Neural progenitor cell (in vitro differentiated cells): ENCODE results near the gene APBB2. TPM values are rescaled to one million over a fixed set of nuclear protein-coding genes. Genes with fewer than 3 reads are reported as not detected.

ENCODE experiments used
- DNase-seq: peaks from one replicate; pipeline ENCODE4 v3.0.0-alpha.2; 2016; ENCODE audit warnings: low spot score
- H2AFZ ChIP-seq: fragments of 200-600 bp; sonication (generic); replicated peaks from 2 replicates; pipeline ENCODE4 v1.6.1; 2016; ENCODE audit warnings: antibody characterized with exemption
- H3F3A ChIP-seq: fragments of 200-600 bp; sonication (generic); 2 replicates; pipeline ENCODE4 v1.6.1; 2016; ENCODE audit warnings: antibody characterized with exemption, low read depth
- H3K27ac ChIP-seq: fragments of 200-600 bp; sonication (generic); 2 replicates; pipeline ENCODE4 v1.5.1; 2016; ENCODE audit warnings: mild to moderate bottlenecking
- H3K27me3 ChIP-seq: fragments of 200-600 bp; sonication (generic); 2 replicates; pipeline ENCODE4 v1.6.1; 2016; ENCODE audit warnings: mild to moderate bottlenecking, moderate library complexity
- H3K36me3 ChIP-seq: fragments of 200-600 bp; sonication (generic); 2 replicates; pipeline ENCODE4 v1.5.1; 2016
- H3K4me1 ChIP-seq: fragments of 200-600 bp; sonication (generic); 2 replicates; pipeline ENCODE4 v1.6.1; 2016; ENCODE audit warnings: mixed run types
- H3K4me2 ChIP-seq: fragments of 200-600 bp; sonication (generic); 2 replicates; pipeline ENCODE4 v1.6.1; 2016
- H3K4me3 ChIP-seq: fragments of 200-600 bp; sonication (generic); 2 replicates; pipeline ENCODE4 v1.5.1; 2016
- H3K79me2 ChIP-seq: fragments of 200-600 bp; sonication (generic); 2 replicates; pipeline ENCODE4 v1.6.1; 2016; ENCODE audit warnings: low read depth
- H3K9ac ChIP-seq: fragments of 200-600 bp; sonication (generic); 2 replicates; pipeline ENCODE4 v1.6.1; 2016
- H3K9me3 ChIP-seq: fragments of 200-600 bp; sonication (generic); 2 replicates; pipeline ENCODE4 v1.5.1; 2016; ENCODE audit warnings: low read depth
- H4K20me1 ChIP-seq: fragments of 200-600 bp; sonication (generic); 2 replicates; pipeline ENCODE4 v1.6.1; 2016; ENCODE audit warnings: low read depth
- H3K27ac Mint-ChIP-seq: 3 replicates; pipeline ENCODE4 v1.8.0; 2021; ENCODE audit warnings: mixed read lengths
- H3K27me3 Mint-ChIP-seq: 2 replicates; pipeline ENCODE4 v1.8.0; 2022; ENCODE audit warnings: low read depth, mild to moderate bottlenecking, inconsistent platforms, moderate library complexity, mixed read lengths; ENCODE audit not compliant: insufficient read depth
- H3K36me3 Mint-ChIP-seq: 3 replicates; pipeline ENCODE4 v1.8.0; 2021; ENCODE audit warnings: mixed read lengths
- H3K4me1 Mint-ChIP-seq: 3 replicates; pipeline ENCODE4 v1.8.0; 2021; ENCODE audit warnings: mixed read lengths
- H3K4me3 Mint-ChIP-seq: 3 replicates; pipeline ENCODE4 v1.8.0; 2021; ENCODE audit warnings: mild to moderate bottlenecking, moderate library complexity, mixed read lengths
- H3K9me3 Mint-ChIP-seq: 3 replicates; pipeline ENCODE4 v1.8.0; 2020; ENCODE audit warnings: mixed read lengths
- CTCF ChIP-seq: fragments of 200-600 bp; sonication (generic); IDR thresholded peaks from 2 replicates; pipeline ENCODE4 v1.5.1; 2017; ENCODE audit warnings: antibody characterized with exemption, mild to moderate bottlenecking
- EZH2 ChIP-seq: fragments of 200-600 bp; sonication (generic); IDR thresholded peaks from 2 replicates; pipeline ENCODE4 v1.6.1; 2017; ENCODE audit warnings: antibody characterized with exemption, mild to moderate bottlenecking, moderate library complexity
- EZH2phosphoT487 ChIP-seq: fragments of 200-600 bp; sonication (generic); IDR thresholded peaks from 2 replicates; pipeline ENCODE4 v1.6.1; 2017; ENCODE audit warnings: antibody characterized with exemption
- total RNA-seq: library from RNA; depleted of rRNA; stranded (reverse); fragments of >200 nt; gene quantifications from 2 replicates; pipeline ENCODE4 v1.2.3, GENCODE V29; 2015; ENCODE audit warnings: low replicate concordance

Gene APBB2
- total RNA-seq, 1 donor from 2014 or later: 83.2 TPM

GRCh38 chr4:41069257-41069656, 145.1 kb downstream of the APBB2 start:
- Histone ChIP-seq H4K20me1 (no peaks in the 10 kb centered on the region), H3K4me1 (peaks cover 14% of the 10 kb centered on the region), H3K79me2 (no peaks in the 10 kb centered on the region), H3K9me3 (no peaks in the 10 kb centered on the region), H3K27ac (no peak overlapping the region), H3K9ac (no peak overlapping the region), H2AFZ (no peak overlapping the region), H3K4me2 (no peak overlapping the region), H3K27me3 (no peaks in the 10 kb centered on the region), H3F3A (peaks cover 18% of the 10 kb centered on the region), H3K36me3 (no peaks in the 10 kb centered on the region), H3K4me3 (no peak overlapping the region)
- H3K27ac Mint-ChIP-seq: no peak overlapping the region
- no peaks in the 10 kb centered on the region for H3K27me3 Mint-ChIP-seq
- no peaks in the 10 kb centered on the region for H3K36me3 Mint-ChIP-seq
- TF ChIP-seq EZH2phosphoT487 (no peak), CTCF (no peak), EZH2 (no peak)
- no peak overlapping the region for H3K4me3 Mint-ChIP-seq
- peaks cover 16% of the 10 kb centered on the region for H3K4me1 Mint-ChIP-seq
- H3K9me3 Mint-ChIP-seq: no peaks in the 10 kb centered on the region
- DNase-seq: no peak

GRCh38 chr4:41067369-41067768, 147.0 kb downstream of the APBB2 start:
- TF ChIP-seq EZH2phosphoT487 (no peak), CTCF (no peak), EZH2 (no peak)
- Histone ChIP-seq H3K4me2 (no peak overlapping the region), H3K4me1 (peaks cover 14% of the 10 kb centered on the region), H3K4me3 (no peak overlapping the region), H3K79me2 (no peaks in the 10 kb centered on the region), H2AFZ (no peak overlapping the region), H3K9ac (no peak overlapping the region), H3K27me3 (no peaks in the 10 kb centered on the region), H3K36me3 (no peaks in the 10 kb centered on the region), H3K9me3 (no peaks in the 10 kb centered on the region), H3F3A (peaks cover 15% of the 10 kb centered on the region), H4K20me1 (no peaks in the 10 kb centered on the region), H3K27ac (no peak overlapping the region)
- H3K4me3 Mint-ChIP-seq: no peak overlapping the region
- no peaks in the 10 kb centered on the region for H3K9me3 Mint-ChIP-seq
- no peaks in the 10 kb centered on the region for H3K36me3 Mint-ChIP-seq
- H3K27ac Mint-ChIP-seq: no peak overlapping the region
- no peak for DNase-seq
- peaks cover 16% of the 10 kb centered on the region for H3K4me1 Mint-ChIP-seq
- no peaks in the 10 kb centered on the region for H3K27me3 Mint-ChIP-seq

GRCh38 chr4:41066049-41066448, 148.3 kb downstream of the APBB2 start:
- no peak for DNase-seq
- Mint-ChIP-seq H3K36me3 (no peaks in the 10 kb centered on the region), H3K4me3 (no peak overlapping the region), H3K9me3 (no peaks in the 10 kb centered on the region), H3K27ac (no peak overlapping the region), H3K4me1 (peaks cover 16% of the 10 kb centered on the region), H3K27me3 (no peaks in the 10 kb centered on the region)
- no peaks in the 10 kb centered on the region for H3K36me3 ChIP-seq
- no peak for TF ChIP-seq CTCF
- no peak for TF ChIP-seq EZH2
- TF ChIP-seq EZH2phosphoT487: no peak
- H3K4me2 ChIP-seq: no peak overlapping the region
- H3K4me3 ChIP-seq: no peak overlapping the region
- no peak overlapping the region for H3K27ac ChIP-seq
- no peaks in the 10 kb centered on the region for H4K20me1 ChIP-seq
- H2AFZ ChIP-seq: no peak overlapping the region
- H3K4me1 ChIP-seq: peaks cover 14% of the 10 kb centered on the region
- no peak overlapping the region for H3K9ac ChIP-seq
- no peaks in the 10 kb centered on the region for H3K9me3 ChIP-seq
- no peaks in the 10 kb centered on the region for H3K79me2 ChIP-seq
- peaks cover 15% of the 10 kb centered on the region for H3F3A ChIP-seq
- H3K27me3 ChIP-seq: no peaks in the 10 kb centered on the region
